Small intestine (tissue), 7 donors: ENCODE data around the gene NOL4. TPM values are rescaled to one million over a fixed set of nuclear protein-coding genes. Genes with fewer than 3 reads are reported as not detected.
"Not testable (repeated sequence)": the region's sequence is repeated elsewhere in the genome, so short reads cannot be mapped to it uniquely, and the experiment has no call there.

Experiments
- DNase-seq, 2 donors: peaks; one replicate each; pipeline versions ENCODE4 v3.0.0 to v3.0.0-alpha.2; 2013
- FAIRE-seq: peaks from 2 replicates; lab custom pipeline; 2012; peaks lifted over from hg19 to GRCh38; lab: Jason Lieb, UNC
- H3K27ac ChIP-seq, 3 donors: one replicate each; pipeline ENCODE4 v1.5.1; 2013; ENCODE audit warnings: low read length in 2 of 3, mild to moderate bottlenecking in 2 of 3, control low read depth in 1 of 3, inconsistent platforms in 1 of 3, low read depth in 1 of 3, moderate library complexity in 1 of 3
- H3K27me3 ChIP-seq, 3 donors: one replicate each; pipeline ENCODE4 v1.6.1; 2013; ENCODE audit warnings: low read length in 3 of 3, inconsistent platforms in 1 of 3; ENCODE audit not compliant: control insufficient read depth in 3 of 3, insufficient read depth in 3 of 3
- H3K36me3 ChIP-seq, 3 donors: one replicate each; pipeline ENCODE4 v1.6.1; 2013; ENCODE audit warnings: low read length in 3 of 3, inconsistent platforms in 1 of 3, low read depth in 1 of 3, mild to moderate bottlenecking in 1 of 3, moderate library complexity in 1 of 3; ENCODE audit not compliant: control insufficient read depth in 3 of 3, insufficient read depth in 2 of 3
- H3K4me1 ChIP-seq, 3 donors: one replicate each; pipeline ENCODE4 v1.6.1; 2013; ENCODE audit warnings: low read length in 2 of 3, inconsistent platforms in 1 of 3, low read depth in 1 of 3, mild to moderate bottlenecking in 1 of 3, moderate library complexity in 1 of 3; ENCODE audit not compliant: control insufficient read depth in 3 of 3, insufficient read depth in 2 of 3
- H3K4me3 ChIP-seq, 3 donors: one replicate each; pipeline ENCODE4 v1.5.1; 2013; ENCODE audit warnings: low read length in 3 of 3, control low read depth in 1 of 3, inconsistent platforms in 1 of 3, low read depth in 1 of 3, mild to moderate bottlenecking in 1 of 3, moderate library complexity in 1 of 3
- H3K9me3 ChIP-seq, 2 donors: one replicate each; pipeline ENCODE4 v1.6.1; 2013; ENCODE audit warnings: low read depth in 1 of 2, low read length in 1 of 2; ENCODE audit not compliant: control insufficient read depth in 2 of 2, insufficient read depth in 1 of 2
- WGBS, 3 donors: extraction: QIAGEN DNeasy Blood & Tissue Kit; methylation state at CpG; one replicate each; pipeline ENCODE4 v1.1.7; 2013; 5-methylcytosine and 5-hydroxymethylcytosine counted together
- polyA plus RNA-seq, 4 donors: library from polyadenylated mRNA; stranded (reverse) in 3 of 4; unstranded in 1 of 4; fragments of 200-250 nt in 3 of 4; fragments of 120-200 nt in 1 of 4; gene quantifications; one replicate each; pipeline versions ENCODE4 v1.2.1 to v1.2.3, GENCODE V29; 2013
- donor health status: healthy with polysubstance abuse.
- donor health status: control.
- donor health status: control.
- donor health status: Bipolar disorder and iron deficiency.
- donor health status: healthy.

The NOL4 gene
- polyA plus RNA-seq, 4 donors = 0.21 to 15.8 TPM; not detected in 2

GRCh38 chr18:34233781-34234388 lies 9.2 kb upstream of the NOL4 start:
- FAIRE-seq, H3K4me1 ChIP-seq, H3K36me3 ChIP-seq, H3K27me3 ChIP-seq, DNase-seq, H3K27ac ChIP-seq, H3K9me3 ChIP-seq, H3K4me3 ChIP-seq: not testable (repeated sequence)
- WGBS, 3 donors = 95 to 96% (median 95%) methylated on average over 31 to 39 of the region's 39 CpGs

GRCh38 chr18:34225218-34225553 lies 473 bp upstream of the NOL4 start:
- H3K36me3 ChIP-seq = no peaks in the 10 kb centered on the region
- no peak for FAIRE-seq
- H3K4me1 ChIP-seq = peaks cover 0 to 5% (median 2%) of the 10 kb centered on the region in 3 donors
- 19 to 23% (median 20%) methylated on average over 3 of the region's 3 CpGs for WGBS, 3 donors
- peak overlapping the region in 2 of 3 donors; percentile 23 to 69 for H3K4me3 ChIP-seq
- no peak for DNase-seq
- peaks cover 4 to 36% (median 33%) of the 10 kb centered on the region in 3 donors for H3K27me3 ChIP-seq
- H3K9me3 ChIP-seq = no peaks in the 10 kb centered on the region
- H3K27ac ChIP-seq = no peak overlapping the region

GRCh38 chr18:34223893-34224422 lies 755 bp downstream of the NOL4 start:
- H3K27me3 ChIP-seq = peaks cover 4 to 36% (median 33%) of the 10 kb centered on the region in 3 donors
- H3K27ac ChIP-seq = peak overlapping the region in 1 of 3 donors; percentile 62
- no peaks in the 10 kb centered on the region for H3K36me3 ChIP-seq
- no peak for DNase-seq
- no peak for FAIRE-seq
- H3K4me3 ChIP-seq = peak overlapping the region in 1 of 3 donors; percentile 69
- 4 to 9% (median 6%) methylated on average over 11 of the region's 11 CpGs for WGBS, 3 donors
- H3K9me3 ChIP-seq = no peaks in the 10 kb centered on the region
- H3K4me1 ChIP-seq = peaks cover 0 to 5% (median 2%) of the 10 kb centered on the region in 3 donors

GRCh38 chr18:34223164-34223892 lies 1.4 kb downstream of the NOL4 start:
- Histone ChIP-seq H3K36me3 (no peaks in the 10 kb centered on the region), H3K27me3 (peaks cover 4 to 33% (median 33%) of the 10 kb centered on the region in 3 donors), H3K4me1 (peaks cover 0 to 5% (median 2%) of the 10 kb centered on the region in 3 donors), H3K9me3 (no peaks in the 10 kb centered on the region), H3K27ac (no peak overlapping the region), H3K4me3 (peak overlapping the region in 1 of 3 donors; percentile 69)
- 3 to 10% (median 6%) methylated on average over 51 of the region's 51 CpGs for WGBS, 3 donors
- peak in 1 of 2 donors; percentile 36 for DNase-seq
- no peak for FAIRE-seq

- WGBS, 3 donors = 1 to 4% (median 3%) methylated on average over 59 to 68 of the region's 68 CpGs
- no peaks in the 10 kb centered on the region for H3K36me3 ChIP-seq
Measured at GRCh38 chr18:34222307-34223163, 2.2 kb downstream of the NOL4 start.

GRCh38 chr18:34221971-34222306 lies 2.8 kb downstream of the NOL4 start:
- peak in 1 of 2 donors; percentile 49 for DNase-seq

More at GRCh38 chr18:34222307-34223163, 2.2 kb downstream of the NOL4 start:
- H3K4me1 ChIP-seq = peaks cover 0 to 5% (median 2%) of the 10 kb centered on the region in 3 donors
- H3K4me3 ChIP-seq = peak overlapping the region in 2 of 3 donors; percentile 17 to 69
- no peaks in the 10 kb centered on the region for H3K9me3 ChIP-seq
- DNase-seq (peak in 1 of 2 donors; percentile 69), FAIRE-seq (no peak)
- peaks cover 4 to 33% (median 33%) of the 10 kb centered on the region in 3 donors for H3K27me3 ChIP-seq
- peak overlapping the region in 1 of 3 donors; percentile 40 for H3K27ac ChIP-seq

GRCh38 chr18:34220081-34220815 lies 4.5 kb downstream of the NOL4 start:
- Histone ChIP-seq H3K36me3 (no peaks in the 10 kb centered on the region), H3K9me3 (no peaks in the 10 kb centered on the region), H3K27me3 (peaks cover 4 to 33% (median 30%) of the 10 kb centered on the region in 3 donors), H3K4me3 (no peak overlapping the region), H3K4me1 (peaks cover 0 to 5% (median 2%) of the 10 kb centered on the region in 3 donors), H3K27ac (no peak overlapping the region)
- no peak for DNase-seq
- WGBS, 3 donors = 66 to 72% (median 72%) methylated on average over 6 of the region's 6 CpGs
- FAIRE-seq = no peak

More at GRCh38 chr18:34221971-34222306, 2.8 kb downstream of the NOL4 start:
- Histone ChIP-seq H3K4me3 (peak overlapping the region in 1 of 3 donors; percentile 69), H3K27ac (peak overlapping the region in 1 of 3 donors; percentile 14), H3K9me3 (no peaks in the 10 kb centered on the region), H3K36me3 (no peaks in the 10 kb centered on the region), H3K4me1 (peaks cover 0 to 5% (median 2%) of the 10 kb centered on the region in 3 donors), H3K27me3 (peaks cover 4 to 33% (median 31%) of the 10 kb centered on the region in 3 donors)
- FAIRE-seq = no peak
- 4 to 11% (median 9%) methylated on average over 11 of the region's 11 CpGs for WGBS, 3 donors
